Left lung (tissue), 10 donors: ENCODE data around the gene ZNF22. TPM values are rescaled to one million over a fixed set of nuclear protein-coding genes. Genes with fewer than 3 reads are reported as not detected.
A peak's percentile ranks its signal among the peaks of the same experiment; 100 is the strongest.

Experiments
- ATAC-seq: fragments of 200-7000 bp; cut with Tn5 transposase; one replicate; pipeline ENCODE4 v1.9.1; 2020; ENCODE audit warnings: moderate library complexity
- DNase-seq, 4 donors: peaks; one replicate each; pipeline ENCODE4 v3.0.0-alpha.2; 2013 to 2020
- H3K27ac ChIP-seq, 2 donors: fragments of 200-600 bp; sonication (generic) in 1 of 2; one replicate each; pipeline versions ENCODE4 v1.5.0 to v1.8.0; 2020 to 2021
- H3K27me3 ChIP-seq, 2 donors: fragments of 200-600 bp; sonication (generic) in 1 of 2; one replicate each; pipeline versions ENCODE4 v1.5.0 to v1.8.0; 2020 to 2021
- H3K36me3 ChIP-seq, 2 donors: fragments of 200-600 bp; sonication (generic) in 1 of 2; one replicate each; pipeline versions ENCODE4 v1.5.0 to v1.8.0; 2020 to 2021
- H3K4me1 ChIP-seq, 2 donors: fragments of 200-600 bp; one replicate each; pipeline ENCODE4 v1.8.0; 2021
- H3K4me3 ChIP-seq, 2 donors: fragments of 200-600 bp; sonication (generic) in 1 of 2; one replicate each; pipeline versions ENCODE4 v1.5.0 to v1.8.0; 2020 to 2021; ENCODE audit warnings: mild to moderate bottlenecking in 1 of 2
- H3K9me3 ChIP-seq, 2 donors: fragments of 200-600 bp; sonication (generic) in 1 of 2; one replicate each; pipeline versions ENCODE4 v1.5.0 to v1.8.0; 2020 to 2021
- intact Hi-C, 2 donors: fragments of 100-400 bp; cut with DNase I; formaldehyde crosslinking; loops; one replicate each; pipeline versions ENCODE4 v1.11.2 to v1.14.2; 2022
- polyA plus RNA-seq, 6 donors: library from polyadenylated mRNA; unstranded; fragments of 120-200 nt; gene quantifications; one replicate each; pipeline ENCODE4 v1.2.1, GENCODE V29; 2013; ENCODE audit not compliant: insufficient read length in 6 of 6
- total RNA-seq, 2 donors: library from RNA; stranded (reverse); fragmentation: NEBNext Ultra II Directional; extraction: Animal tissue kit (Norgen Biotek cat#: 25700); gene quantifications; one replicate each; pipeline ENCODE4 v1.2.1, GENCODE V29; 2021
- TF ChIP-seq, protein P1 (sequence below), 2 donors: fragments of 200-600 bp; sonication (generic) in 1 of 2; IDR thresholded peaks; one replicate each; pipeline versions ENCODE4 v1.5.0 to v1.8.0; 2021; ENCODE audit warnings: antibody characterized with exemption in 2 of 2
- donor health status: DM: no; HTN: yes; CAD: no.
- donor health status: DM: no; HTN: no; CAD: no.

The ZNF22 gene
- total and polyA plus RNA-seq, 8 donors: 19.3 to 80.0 (median 75.0) TPM

DNA sequence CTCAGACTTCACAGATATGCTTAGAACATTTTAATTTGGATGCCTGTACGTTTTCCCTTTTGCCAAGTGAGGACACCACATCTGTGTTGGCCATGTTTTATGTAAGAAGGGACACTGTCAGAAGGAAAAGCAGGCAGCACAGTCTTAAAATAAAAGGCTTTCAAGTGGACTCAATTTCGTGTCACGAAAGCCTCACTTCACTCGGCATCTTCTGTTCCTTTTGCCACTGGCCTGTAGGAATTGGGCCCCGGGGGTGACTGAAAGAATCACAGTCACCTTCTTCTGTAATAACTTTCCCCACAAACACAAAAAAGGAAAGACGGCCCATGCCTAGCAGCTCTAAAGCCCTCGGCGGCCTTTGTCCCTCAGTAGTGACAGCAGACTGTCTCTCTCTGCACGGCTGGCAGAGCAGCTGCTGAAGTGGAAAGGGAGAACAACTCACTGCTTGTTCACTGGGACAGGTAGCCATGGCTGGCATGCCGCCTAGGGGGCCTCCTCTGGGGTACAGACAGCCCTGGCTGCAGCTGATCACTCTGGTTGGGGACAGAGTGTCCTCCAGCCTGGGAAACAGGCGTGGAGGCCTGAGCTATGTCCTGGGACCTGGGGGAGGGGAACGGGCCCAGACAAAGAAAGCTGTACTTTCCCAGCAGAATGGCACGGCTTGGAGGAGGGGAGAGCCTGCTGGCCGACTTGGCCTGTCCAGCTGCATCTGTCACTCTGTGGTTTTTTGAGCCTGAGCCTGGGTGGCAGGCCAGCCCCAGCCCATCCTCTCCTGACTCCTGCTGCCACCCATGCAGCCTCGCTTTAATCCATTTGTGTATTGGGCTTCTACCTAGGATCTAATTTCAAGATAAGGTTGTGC, 36.7 kb upstream of the ZNF22 start:
- ATAC-seq (peak; percentile 42), DNase-seq (peak in 2 of 4 donors; percentile 56 to 85)
- Histone ChIP-seq H3K4me1 (peaks cover 62 to 93% of the 10 kb centered on the region in 2 donors), H3K9me3 (no peaks in the 10 kb centered on the region), H3K27ac (peak overlapping the region; percentile 68 to 86), H3K27me3 (no peaks in the 10 kb centered on the region), H3K4me3 (peak overlapping the region in 1 of 2 donors; percentile 54), H3K36me3 (no peaks in the 10 kb centered on the region)
- intact Hi-C loops: no loop called here
- TF ChIP-seq, protein P1, sequence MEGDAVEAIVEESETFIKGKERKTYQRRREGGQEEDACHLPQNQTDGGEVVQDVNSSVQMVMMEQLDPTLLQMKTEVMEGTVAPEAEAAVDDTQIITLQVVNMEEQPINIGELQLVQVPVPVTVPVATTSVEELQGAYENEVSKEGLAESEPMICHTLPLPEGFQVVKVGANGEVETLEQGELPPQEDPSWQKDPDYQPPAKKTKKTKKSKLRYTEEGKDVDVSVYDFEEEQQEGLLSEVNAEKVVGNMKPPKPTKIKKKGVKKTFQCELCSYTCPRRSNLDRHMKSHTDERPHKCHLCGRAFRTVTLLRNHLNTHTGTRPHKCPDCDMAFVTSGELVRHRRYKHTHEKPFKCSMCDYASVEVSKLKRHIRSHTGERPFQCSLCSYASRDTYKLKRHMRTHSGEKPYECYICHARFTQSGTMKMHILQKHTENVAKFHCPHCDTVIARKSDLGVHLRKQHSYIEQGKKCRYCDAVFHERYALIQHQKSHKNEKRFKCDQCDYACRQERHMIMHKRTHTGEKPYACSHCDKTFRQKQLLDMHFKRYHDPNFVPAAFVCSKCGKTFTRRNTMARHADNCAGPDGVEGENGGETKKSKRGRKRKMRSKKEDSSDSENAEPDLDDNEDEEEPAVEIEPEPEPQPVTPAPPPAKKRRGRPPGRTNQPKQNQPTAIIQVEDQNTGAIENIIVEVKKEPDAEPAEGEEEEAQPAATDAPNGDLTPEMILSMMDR (IDR thresholded peaks at IDR 0.05): no peak

DNA sequence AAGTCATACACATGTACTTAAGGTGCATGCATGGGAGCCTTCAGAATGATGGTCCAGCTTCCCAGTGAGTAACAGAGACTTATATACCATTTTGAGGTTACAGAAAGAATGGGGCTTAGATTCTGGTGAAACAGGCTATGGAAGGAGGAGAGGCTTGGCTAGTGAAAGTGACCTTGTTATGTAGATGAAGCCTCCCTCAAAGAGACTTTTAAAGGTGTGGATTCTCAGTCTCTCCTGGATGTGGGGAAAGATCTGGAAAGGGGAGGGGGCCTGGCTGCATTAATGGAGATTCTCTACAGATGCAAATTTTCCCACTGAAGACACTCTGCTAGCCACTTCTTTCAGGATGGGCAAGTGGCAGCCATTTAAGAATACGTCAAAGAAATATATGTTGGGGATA, 35.6 kb upstream of the ZNF22 start:
- ATAC-seq (no peak), DNase-seq (no peak)

DNA sequence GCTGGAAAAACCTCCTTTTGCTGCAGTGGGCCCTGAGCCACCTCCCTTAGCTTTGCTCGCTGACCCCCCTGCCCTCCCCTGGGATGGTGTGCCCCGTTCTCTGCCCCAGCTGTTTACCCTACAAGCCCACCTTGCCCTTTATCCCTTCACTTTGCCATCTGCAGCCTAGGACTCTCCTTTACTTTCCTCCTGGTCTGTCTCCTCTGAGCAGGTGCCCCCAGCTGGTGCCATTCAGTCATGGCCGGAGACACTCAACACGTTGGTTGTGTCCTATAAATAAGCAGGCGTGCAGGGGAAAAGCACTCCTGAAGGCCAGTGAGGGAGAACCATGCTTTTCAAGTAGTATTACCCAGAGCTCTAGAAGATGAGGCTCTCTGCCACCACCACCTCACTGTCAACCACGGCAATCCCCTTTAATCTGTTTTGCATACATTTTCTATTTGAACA, 35.0 kb upstream of the ZNF22 start:
- DNase-seq (no peak), ATAC-seq (no peak)
- TF ChIP-seq, protein P1 (IDR thresholded peaks at IDR 0.05): no peak
- Histone ChIP-seq H3K9me3 (no peaks in the 10 kb centered on the region), H3K27me3 (no peaks in the 10 kb centered on the region), H3K36me3 (peaks cover 0 to 11% of the 10 kb centered on the region in 2 donors), H3K4me1 (peaks cover 53 to 93% of the 10 kb centered on the region in 2 donors), H3K4me3 (no peak overlapping the region), H3K27ac (peak overlapping the region; percentile 68 to 86)
- intact Hi-C loops: no loop called here

More for the DNA sequence above, 35.6 kb upstream of the ZNF22 start:
- H3K4me3 ChIP-seq: no peak overlapping the region
- TF ChIP-seq, protein P1 (IDR thresholded peaks at IDR 0.05): no peak
- H3K27me3 ChIP-seq: no peaks in the 10 kb centered on the region
- peak overlapping the region; percentile 68 to 86 for H3K27ac ChIP-seq
- H3K36me3 ChIP-seq: peaks cover 0 to 5% of the 10 kb centered on the region in 2 donors
- peaks cover 58 to 99% of the 10 kb centered on the region in 2 donors for H3K4me1 ChIP-seq
- intact Hi-C loops: no loop called here
- no peaks in the 10 kb centered on the region for H3K9me3 ChIP-seq

DNA sequence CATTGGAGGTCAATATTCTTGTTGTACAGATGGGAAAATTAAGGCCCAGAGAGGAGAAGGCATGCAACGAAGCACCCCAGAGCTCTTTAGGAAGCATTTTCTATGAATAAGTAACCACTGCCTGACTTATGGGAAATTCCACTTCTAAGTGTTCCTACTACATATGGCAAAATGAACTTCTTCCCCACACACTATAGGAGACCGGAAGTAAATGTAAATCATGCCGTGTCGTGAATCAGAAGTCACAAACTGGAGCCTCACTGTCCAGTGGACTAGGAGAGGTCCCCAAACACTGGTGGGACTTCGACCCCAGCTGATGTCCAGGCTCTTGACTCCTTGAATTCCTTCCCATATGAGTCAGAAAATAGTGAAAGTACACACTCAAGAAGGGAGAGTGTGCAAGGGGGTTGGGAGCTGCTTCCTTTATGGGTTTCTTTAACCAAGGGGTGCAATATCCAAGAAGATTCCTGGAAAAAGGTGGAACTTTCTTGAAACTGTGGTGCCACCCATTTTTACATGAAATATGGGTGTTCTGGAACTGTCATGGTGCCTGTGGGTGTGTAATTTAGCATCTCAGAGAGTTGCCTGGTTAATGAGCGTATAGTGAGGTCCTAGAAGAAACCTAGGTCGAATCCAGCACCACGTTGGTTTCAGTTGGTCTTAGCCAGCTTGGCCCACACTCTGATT, 34.5 kb upstream of the ZNF22 start:
- H3K36me3 ChIP-seq: peaks cover 0 to 17% of the 10 kb centered on the region in 2 donors
- no peak overlapping the region for H3K4me3 ChIP-seq
- peak overlapping the region; percentile 68 to 86 for H3K27ac ChIP-seq
- TF ChIP-seq, protein P1 (IDR thresholded peaks at IDR 0.05): no peak
- ATAC-seq (peak; percentile 3), DNase-seq (no peak)
- H3K9me3 ChIP-seq: no peaks in the 10 kb centered on the region
- no peaks in the 10 kb centered on the region for H3K27me3 ChIP-seq
- intact Hi-C loops: no loop called here
- peaks cover 51 to 92% of the 10 kb centered on the region in 2 donors for H3K4me1 ChIP-seq
